HepG2 (cell line): Measurements from ENCODE around the gene NPBWR2. TPM values are rescaled to one million over a fixed set of nuclear protein-coding genes. Genes with fewer than 3 reads are reported as not detected.

ENCODE experiments used
- ELF3 ChIP-seq: IDR thresholded peaks from 2 replicates; pipeline ENCODE4 v1.6.1; 2016; ENCODE audit warnings: missing genetic modification reagents, missing compliant biosample characterization
- ELF4 ChIP-seq: sonication (generic); formaldehyde crosslinking; IDR thresholded peaks from 2 replicates; pipeline ENCODE4 v1.5.0; 2020; ENCODE audit warnings: missing genetic modification reagents, mild to moderate bottlenecking, moderate library complexity, borderline replicate concordance
- JUND ChIP-seq: sonication (generic); formaldehyde crosslinking; IDR thresholded peaks from 2 replicates; pipeline ENCODE4 v1.8.0; 2022; ENCODE audit warnings: mild to moderate bottlenecking, missing genetic modification reagents
- KAT7 ChIP-seq: IDR thresholded peaks from 2 replicates; pipeline ENCODE4 v1.6.1; 2018; ENCODE audit warnings: borderline replicate concordance, missing compliant biosample characterization
- PCBP1 ChIP-seq: fragments of 200-400 bp; formaldehyde crosslinking; IDR thresholded peaks from 2 replicates; pipeline ENCODE4 v1.6.1; 2017; ENCODE audit warnings: mild to moderate bottlenecking, low read depth, low read length, borderline replicate concordance
- POLR2AphosphoS5 ChIP-seq: IDR thresholded peaks from 2 replicates; pipeline ENCODE4 v1.6.1; 2012; ENCODE audit warnings: low read depth, low read length
- ZFP37 ChIP-seq: sonication (generic); formaldehyde crosslinking; IDR thresholded peaks from 2 replicates; pipeline ENCODE4 v1.4.0; 2020; ENCODE audit warnings: missing genetic modification reagents, borderline replicate concordance
- ZNF282 ChIP-seq: fragments of 450-650 bp; IDR thresholded peaks from 2 replicates; pipeline ENCODE4 v1.6.1; 2018; ENCODE audit not compliant: partially characterized antibody
- ZNF44 ChIP-seq: sonication (generic); formaldehyde crosslinking; IDR thresholded peaks from 2 replicates; pipeline ENCODE4 v1.5.1; 2020; ENCODE audit warnings: mild to moderate bottlenecking, missing genetic modification reagents
- ZNF451 ChIP-seq: sonication (generic); formaldehyde crosslinking; IDR thresholded peaks from 2 replicates; pipeline ENCODE4 v1.5.0; 2020; ENCODE audit warnings: mild to moderate bottlenecking, missing genetic modification reagents
- ZNF546 ChIP-seq: sonication (generic); formaldehyde crosslinking; conservative IDR thresholded peaks from 2 replicates; pipeline ENCODE4 v1.8.1; 2023; ENCODE audit warnings: mild to moderate bottlenecking, missing genetic modification reagents
- ZNF564 ChIP-seq: sonication (generic); formaldehyde crosslinking; IDR thresholded peaks from 2 replicates; pipeline ENCODE4 v1.8.1; 2023; ENCODE audit warnings: mild to moderate bottlenecking, missing genetic modification reagents
- ZNF792 ChIP-seq: IDR thresholded peaks from 2 replicates; pipeline ENCODE4 v1.6.1; 2016
- ZNF850 ChIP-seq: sonication (generic); formaldehyde crosslinking; conservative IDR thresholded peaks from 2 replicates; pipeline ENCODE4 v1.9.0; 2021; ENCODE audit warnings: mild to moderate bottlenecking, missing genetic modification reagents
- polyA plus RNA-seq, 8 experiments: library from polyadenylated mRNA; depleted of rRNA in 3 of 8; stranded (reverse) in 7 of 8; unstranded in 1 of 8; fragments of >200 nt; fragmentation: Illumina TruSeq in 4 of 8; extraction: Trizol in 4 of 8; gene quantifications; 2 replicates each; pipeline versions ENCODE4 v1.2.1 to v1.2.3, GENCODE V29; 2011 to 2016; ENCODE audit warnings: low read depth in 4 of 8, missing spikeins in 1 of 8, mixed read lengths in 1 of 8; ENCODE audit not compliant: insufficient read depth in 1 of 8
- total RNA-seq, 5 experiments: library from RNA; depleted of rRNA; stranded (reverse); fragments of >200 nt; fragmentation: Illumina TruSeq; extraction: Trizol; gene quantifications; 2 replicates each; pipeline ENCODE4 v1.2.3, GENCODE V29; 2016; ENCODE audit warnings: low read depth in 1 of 5
- TF ChIP-seq, protein P1 (sequence below): sonication (generic); formaldehyde crosslinking; IDR thresholded peaks from 2 replicates; pipeline ENCODE4 v1.5.0; 2020; ENCODE audit warnings: missing genetic modification reagents
- TF ChIP-seq, protein P2 (sequence below): sonication (generic); formaldehyde crosslinking; IDR thresholded peaks from 2 replicates; pipeline ENCODE4 v1.4.0; 2020; ENCODE audit warnings: mild to moderate bottlenecking, missing genetic modification reagents
- TF ChIP-seq, protein P3 (sequence below): sonication (generic); formaldehyde crosslinking; IDR thresholded peaks from 2 replicates; pipeline ENCODE4 v1.4.0; 2020; ENCODE audit warnings: missing genetic modification reagents, borderline replicate concordance
- TF ChIP-seq, protein P4 (sequence below): sonication (generic); formaldehyde crosslinking; IDR thresholded peaks from 2 replicates; pipeline ENCODE4 v1.4.0; 2020; ENCODE audit warnings: mild to moderate bottlenecking, missing genetic modification reagents

The NPBWR2 gene
- total and polyA plus RNA-seq, 2 of the 13 experiments (the other 11 are each of a cell fraction or from before 2014, with no cell fraction given): not detected

DNA sequence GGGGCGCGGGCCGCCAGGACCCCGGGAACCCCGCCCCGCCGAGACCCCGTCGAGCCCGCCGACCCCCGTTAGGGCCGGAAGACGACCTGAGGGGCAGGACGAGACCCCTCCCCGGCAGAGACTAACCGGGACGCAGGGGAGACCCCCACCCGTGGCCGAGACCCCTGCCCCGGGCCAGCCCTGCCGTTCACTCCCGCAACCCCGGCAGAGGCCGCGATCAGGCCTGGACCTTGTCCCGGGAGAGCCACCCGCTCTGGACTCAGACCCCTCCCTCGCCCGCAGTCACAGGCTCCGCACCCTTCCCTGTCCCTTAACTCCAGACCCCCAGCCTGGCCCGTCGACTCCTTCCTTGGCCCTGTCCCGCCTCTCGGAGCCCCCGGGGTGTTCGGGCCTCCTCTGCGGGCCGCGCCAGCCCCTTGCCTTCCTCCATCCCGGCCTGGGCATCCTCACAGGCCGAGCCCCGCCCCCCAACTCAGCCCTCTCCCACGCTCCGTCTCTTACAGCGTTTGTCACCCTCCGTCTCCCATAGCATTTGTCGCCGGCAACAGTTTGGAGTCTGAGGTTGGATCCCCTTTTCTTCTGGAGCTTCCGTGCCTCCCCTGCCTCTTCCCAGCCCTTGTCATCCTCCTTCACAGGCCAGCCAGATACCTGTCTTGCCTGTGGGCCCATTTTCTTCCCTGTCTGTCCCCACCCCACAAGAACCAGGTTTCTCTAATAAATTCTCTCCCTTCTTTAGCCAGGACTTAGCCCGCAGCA is 43.8 kb downstream of the NPBWR2 start (continued):
- TF ChIP-seq ZNF546: no peak
- TF ChIP-seq ZNF44 (CRISPR knock-in tag): no peak
- TF ChIP-seq, protein P1, sequence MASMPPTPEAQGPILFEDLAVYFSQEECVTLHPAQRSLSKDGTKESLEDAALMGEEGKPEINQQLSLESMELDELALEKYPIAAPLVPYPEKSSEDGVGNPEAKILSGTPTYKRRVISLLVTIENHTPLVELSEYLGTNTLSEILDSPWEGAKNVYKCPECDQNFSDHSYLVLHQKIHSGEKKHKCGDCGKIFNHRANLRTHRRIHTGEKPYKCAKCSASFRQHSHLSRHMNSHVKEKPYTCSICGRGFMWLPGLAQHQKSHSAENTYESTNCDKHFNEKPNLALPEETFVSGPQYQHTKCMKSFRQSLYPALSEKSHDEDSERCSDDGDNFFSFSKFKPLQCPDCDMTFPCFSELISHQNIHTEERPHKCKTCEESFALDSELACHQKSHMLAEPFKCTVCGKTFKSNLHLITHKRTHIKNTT (CRISPR knock-in tag): no peak
- TF ChIP-seq, protein P2, sequence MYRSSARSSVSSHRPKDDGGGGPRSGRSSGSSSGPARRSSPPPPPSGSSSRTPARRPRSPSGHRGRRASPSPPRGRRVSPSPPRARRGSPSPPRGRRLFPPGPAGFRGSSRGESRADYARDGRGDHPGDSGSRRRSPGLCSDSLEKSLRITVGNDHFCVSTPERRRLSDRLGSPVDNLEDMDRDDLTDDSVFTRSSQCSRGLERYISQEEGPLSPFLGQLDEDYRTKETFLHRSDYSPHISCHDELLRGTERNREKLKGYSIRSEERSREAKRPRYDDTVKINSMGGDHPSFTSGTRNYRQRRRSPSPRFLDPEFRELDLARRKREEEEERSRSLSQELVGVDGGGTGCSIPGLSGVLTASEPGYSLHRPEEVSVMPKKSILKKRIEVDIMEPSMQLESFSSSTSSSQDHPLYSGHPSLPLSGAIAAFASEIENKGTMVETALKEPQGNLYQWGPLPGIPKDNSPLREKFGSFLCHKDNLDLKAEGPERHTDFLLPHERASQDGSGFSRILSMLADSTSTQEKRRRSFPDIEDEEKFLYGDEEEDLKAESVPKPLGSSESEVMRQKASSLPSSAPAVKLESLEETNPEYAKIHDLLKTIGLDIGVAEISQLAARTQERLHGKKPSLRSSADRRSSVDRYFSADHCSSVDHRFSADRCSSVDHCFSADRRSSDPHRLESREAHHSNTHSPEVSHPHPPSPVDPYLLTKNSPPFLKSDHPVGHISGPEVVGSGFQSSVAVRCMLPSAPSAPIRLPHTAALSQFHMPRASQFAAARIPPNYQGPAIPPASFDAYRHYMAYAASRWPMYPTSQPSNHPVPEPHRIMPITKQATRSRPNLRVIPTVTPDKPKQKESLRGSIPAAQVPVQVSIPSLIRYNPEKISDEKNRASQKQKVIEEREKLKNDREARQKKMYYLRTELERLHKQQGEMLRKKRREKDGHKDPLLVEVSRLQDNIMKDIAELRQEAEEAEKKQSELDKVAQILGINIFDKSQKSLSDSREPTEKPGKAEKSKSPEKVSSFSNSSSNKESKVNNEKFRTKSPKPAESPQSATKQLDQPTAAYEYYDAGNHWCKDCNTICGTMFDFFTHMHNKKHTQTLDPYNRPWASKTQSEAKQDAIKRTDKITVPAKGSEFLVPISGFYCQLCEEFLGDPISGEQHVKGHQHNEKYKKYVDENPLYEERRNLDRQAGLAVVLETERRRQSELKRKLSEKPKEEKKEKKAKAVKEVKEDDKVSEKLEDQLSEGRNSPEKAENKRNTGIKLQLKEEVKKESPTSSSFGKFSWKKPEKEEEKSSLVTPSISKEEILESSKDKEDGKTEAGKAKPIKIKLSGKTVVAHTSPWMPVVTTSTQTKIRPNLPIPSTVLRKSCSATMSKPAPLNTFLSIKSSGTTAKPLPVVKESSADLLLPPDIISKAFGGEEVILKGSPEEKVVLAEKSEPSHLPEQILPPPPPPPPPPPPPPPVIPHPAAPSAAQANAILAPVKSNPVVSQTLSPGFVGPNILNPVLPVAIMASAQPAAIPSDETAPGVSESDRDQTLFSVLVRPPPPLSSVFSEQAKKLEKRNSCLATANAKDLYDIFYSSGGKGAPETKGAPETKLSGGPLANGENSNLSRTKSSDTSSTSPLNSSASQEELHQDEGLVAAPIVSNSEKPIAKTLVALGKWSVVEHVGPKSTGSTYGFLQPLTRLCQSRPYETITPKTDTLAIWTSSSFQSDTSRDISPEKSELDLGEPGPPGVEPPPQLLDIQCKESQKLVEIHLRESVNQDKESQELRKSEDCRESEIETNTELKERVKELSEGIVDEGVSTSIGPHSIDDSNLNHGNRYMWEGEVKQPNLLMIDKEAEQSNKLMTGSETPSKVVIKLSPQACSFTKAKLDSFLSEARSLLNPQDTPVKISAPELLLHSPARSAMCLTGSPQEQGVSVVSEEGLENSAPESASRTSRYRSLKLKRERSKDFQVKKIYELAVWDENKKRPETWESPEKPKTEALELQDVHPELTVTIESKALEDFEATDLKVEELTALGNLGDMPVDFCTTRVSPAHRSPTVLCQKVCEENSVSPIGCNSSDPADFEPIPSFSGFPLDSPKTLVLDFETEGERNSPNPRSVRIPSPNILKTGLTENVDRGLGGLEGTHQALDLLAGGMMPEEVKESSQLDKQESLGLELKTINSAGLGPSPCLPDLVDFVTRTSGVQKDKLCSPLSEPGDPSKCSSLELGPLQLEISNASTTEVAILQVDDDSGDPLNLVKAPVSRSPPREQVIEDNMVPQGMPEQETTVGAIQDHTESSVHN (CRISPR knock-in tag): no peak
- TF ChIP-seq POLR2AphosphoS5: no peak
- no peak for TF ChIP-seq ELF4 (CRISPR knock-in tag)
- 0 out of 2 replicates have a peak, but pooled peaks have one; percentile 11 for TF ChIP-seq ZNF451 (CRISPR knock-in tag)
- no peak; the same call in none of the 2 replicates for TF ChIP-seq KAT7 (CRISPR knock-in tag)
- TF ChIP-seq PCBP1: peak; percentile 84; the same call in 1 of the 2 replicates
- no peak for TF ChIP-seq JUND (CRISPR knock-in tag)
- no peak for TF ChIP-seq ELF3 (CRISPR knock-in tag)
- peak; percentile 21; the same call in 1 of the 2 replicates for TF ChIP-seq ZNF564 (CRISPR knock-in tag)
- TF ChIP-seq ZFP37: 0 out of 2 replicates have a peak, but pooled peaks have one; percentile 6
- no peak for TF ChIP-seq ZNF850 (CRISPR knock-in tag)
- TF ChIP-seq, protein P3, sequence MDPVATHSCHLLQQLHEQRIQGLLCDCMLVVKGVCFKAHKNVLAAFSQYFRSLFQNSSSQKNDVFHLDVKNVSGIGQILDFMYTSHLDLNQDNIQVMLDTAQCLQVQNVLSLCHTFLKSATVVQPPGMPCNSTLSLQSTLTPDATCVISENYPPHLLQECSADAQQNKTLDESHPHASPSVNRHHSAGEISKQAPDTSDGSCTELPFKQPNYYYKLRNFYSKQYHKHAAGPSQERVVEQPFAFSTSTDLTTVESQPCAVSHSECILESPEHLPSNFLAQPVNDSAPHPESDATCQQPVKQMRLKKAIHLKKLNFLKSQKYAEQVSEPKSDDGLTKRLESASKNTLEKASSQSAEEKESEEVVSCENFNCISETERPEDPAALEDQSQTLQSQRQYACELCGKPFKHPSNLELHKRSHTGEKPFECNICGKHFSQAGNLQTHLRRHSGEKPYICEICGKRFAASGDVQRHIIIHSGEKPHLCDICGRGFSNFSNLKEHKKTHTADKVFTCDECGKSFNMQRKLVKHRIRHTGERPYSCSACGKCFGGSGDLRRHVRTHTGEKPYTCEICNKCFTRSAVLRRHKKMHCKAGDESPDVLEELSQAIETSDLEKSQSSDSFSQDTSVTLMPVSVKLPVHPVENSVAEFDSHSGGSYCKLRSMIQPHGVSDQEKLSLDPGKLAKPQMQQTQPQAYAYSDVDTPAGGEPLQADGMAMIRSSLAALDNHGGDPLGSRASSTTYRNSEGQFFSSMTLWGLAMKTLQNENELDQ (CRISPR knock-in tag): 0 out of 2 replicates have a peak, but pooled peaks have one; percentile 9
- TF ChIP-seq ZNF792: no peak
- TF ChIP-seq, protein P4, sequence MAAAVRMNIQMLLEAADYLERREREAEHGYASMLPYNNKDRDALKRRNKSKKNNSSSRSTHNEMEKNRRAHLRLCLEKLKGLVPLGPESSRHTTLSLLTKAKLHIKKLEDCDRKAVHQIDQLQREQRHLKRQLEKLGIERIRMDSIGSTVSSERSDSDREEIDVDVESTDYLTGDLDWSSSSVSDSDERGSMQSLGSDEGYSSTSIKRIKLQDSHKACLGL: peak; percentile 57
- no peak for TF ChIP-seq ZNF282
